ENCODE data around the gene ZNF507. TPM values are rescaled to one million over a fixed set of nuclear protein-coding genes. Genes with fewer than 3 reads are reported as not detected.
A peak's percentile ranks its signal among the peaks of the same experiment; 100 is the strongest.
"Not testable (repeated sequence)": the region's sequence is repeated elsewhere in the genome, so short reads cannot be mapped to it uniquely, and the experiment has no call there.

ZNF507 gene
- total RNA-seq, 1 donor from 2014 or later, result 17.0 TPM

- H3K4me3 Mint-ChIP-seq (ENCODE audit: unreplicated experiment); DNase-seq (ENCODE audit: low spot score); H3K27me3 Mint-ChIP-seq (ENCODE audit: low read depth); H3K36me3 Mint-ChIP-seq (ENCODE audit: low read depth); H3K9me3 Mint-ChIP-seq (ENCODE audit: low read depth); H3K27ac Mint-ChIP-seq (ENCODE audit: unreplicated experiment): not testable (repeated sequence)
- TF ChIP-seq, protein P1, sequence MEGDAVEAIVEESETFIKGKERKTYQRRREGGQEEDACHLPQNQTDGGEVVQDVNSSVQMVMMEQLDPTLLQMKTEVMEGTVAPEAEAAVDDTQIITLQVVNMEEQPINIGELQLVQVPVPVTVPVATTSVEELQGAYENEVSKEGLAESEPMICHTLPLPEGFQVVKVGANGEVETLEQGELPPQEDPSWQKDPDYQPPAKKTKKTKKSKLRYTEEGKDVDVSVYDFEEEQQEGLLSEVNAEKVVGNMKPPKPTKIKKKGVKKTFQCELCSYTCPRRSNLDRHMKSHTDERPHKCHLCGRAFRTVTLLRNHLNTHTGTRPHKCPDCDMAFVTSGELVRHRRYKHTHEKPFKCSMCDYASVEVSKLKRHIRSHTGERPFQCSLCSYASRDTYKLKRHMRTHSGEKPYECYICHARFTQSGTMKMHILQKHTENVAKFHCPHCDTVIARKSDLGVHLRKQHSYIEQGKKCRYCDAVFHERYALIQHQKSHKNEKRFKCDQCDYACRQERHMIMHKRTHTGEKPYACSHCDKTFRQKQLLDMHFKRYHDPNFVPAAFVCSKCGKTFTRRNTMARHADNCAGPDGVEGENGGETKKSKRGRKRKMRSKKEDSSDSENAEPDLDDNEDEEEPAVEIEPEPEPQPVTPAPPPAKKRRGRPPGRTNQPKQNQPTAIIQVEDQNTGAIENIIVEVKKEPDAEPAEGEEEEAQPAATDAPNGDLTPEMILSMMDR (IDR thresholded peaks at IDR 0.05), result peak; percentile 70
- H3K4me1 Mint-ChIP-seq (ENCODE audit: low read depth), result peaks cover 30% of the 10 kb centered on the region
These were observed 31.7 kb downstream of the ZNF507 start for GRCh38 chr19:32377088-32377487.

GRCh38 chr19:32380269-32380668 is 34.9 kb downstream of the ZNF507 start:
- H3K4me1 Mint-ChIP-seq (ENCODE audit: low read depth), result peaks cover 5% of the 10 kb centered on the region
- no peak overlapping the region for H3K4me3 Mint-ChIP-seq (ENCODE audit: unreplicated experiment)
- no peak for DNase-seq (ENCODE audit: low spot score)
- no peak overlapping the region for H3K27ac Mint-ChIP-seq (ENCODE audit: unreplicated experiment)
- H3K36me3 Mint-ChIP-seq (ENCODE audit: low read depth), result peaks cover 11% of the 10 kb centered on the region
- no peaks in the 10 kb centered on the region for H3K9me3 Mint-ChIP-seq (ENCODE audit: low read depth)
- TF ChIP-seq, protein P1 (IDR thresholded peaks at IDR 0.05), result no peak
- no peaks in the 10 kb centered on the region for H3K27me3 Mint-ChIP-seq (ENCODE audit: low read depth)

DNA sequence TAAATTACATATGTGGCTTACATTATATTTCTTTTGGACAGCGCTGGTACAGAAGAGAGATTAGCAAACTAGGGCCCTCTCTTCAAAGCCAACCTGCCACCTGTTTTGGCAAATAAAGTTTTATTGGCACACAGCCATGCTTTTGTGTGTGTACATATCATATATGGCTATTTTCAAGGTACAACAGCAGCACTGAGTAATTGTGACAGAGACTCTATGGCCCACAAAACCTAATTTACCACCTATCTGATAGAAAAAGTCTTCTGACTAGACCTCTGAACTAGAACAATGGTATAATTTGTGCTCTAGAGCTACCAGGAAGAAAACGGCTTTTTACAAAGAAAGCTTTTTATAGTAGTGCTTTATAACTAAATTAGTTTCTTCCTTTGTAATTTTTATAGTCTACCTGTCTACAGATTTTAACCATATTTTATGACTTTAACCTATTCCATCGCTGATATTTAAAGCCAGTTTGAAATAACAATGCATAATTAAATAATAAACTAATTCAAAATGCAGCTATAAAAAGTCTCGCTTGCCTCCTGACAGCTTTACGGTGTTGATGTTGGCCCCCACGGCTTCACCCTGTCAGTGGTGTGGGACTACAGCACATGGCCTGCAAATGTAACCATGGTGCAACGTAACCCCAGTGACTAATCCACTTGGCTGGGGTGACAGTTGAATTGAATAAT is 42.4 kb downstream of the ZNF507 start:
- Mint-ChIP-seq H3K4me3 (ENCODE audit: unreplicated experiment) (no peak overlapping the region), H3K27me3 (ENCODE audit: low read depth) (no peaks in the 10 kb centered on the region), H3K36me3 (ENCODE audit: low read depth) (peaks cover 1% of the 10 kb centered on the region), H3K9me3 (ENCODE audit: low read depth) (no peaks in the 10 kb centered on the region), H3K4me1 (ENCODE audit: low read depth) (no peaks in the 10 kb centered on the region), H3K27ac (ENCODE audit: unreplicated experiment) (no peak overlapping the region)
- TF ChIP-seq, protein P1 (IDR thresholded peaks at IDR 0.05), result no peak
- no peak for DNase-seq (ENCODE audit: low spot score)

- H3K4me3 Mint-ChIP-seq (ENCODE audit: unreplicated experiment), result no peak overlapping the region
- no peaks in the 10 kb centered on the region for H3K4me1 Mint-ChIP-seq (ENCODE audit: low read depth)
- no peak for DNase-seq (ENCODE audit: low spot score)
- H3K27me3 Mint-ChIP-seq (ENCODE audit: low read depth), result no peaks in the 10 kb centered on the region
- no peaks in the 10 kb centered on the region for H3K9me3 Mint-ChIP-seq (ENCODE audit: low read depth)
- H3K27ac Mint-ChIP-seq (ENCODE audit: unreplicated experiment), result no peak overlapping the region
- TF ChIP-seq, protein P1 (IDR thresholded peaks at IDR 0.05), result no peak
- H3K36me3 Mint-ChIP-seq (ENCODE audit: low read depth), result peaks cover 1% of the 10 kb centered on the region
These were observed 43.0 kb downstream of the ZNF507 start for GRCh38 chr19:32388393-32388855.

GRCh38 chr19:32392901-32393300 is 47.5 kb downstream of the ZNF507 start:
- H3K36me3 Mint-ChIP-seq (ENCODE audit: low read depth), result peaks cover 5% of the 10 kb centered on the region
- TF ChIP-seq, protein P1 (IDR thresholded peaks at IDR 0.05), result no peak
- H3K4me3 Mint-ChIP-seq (ENCODE audit: unreplicated experiment), result no peak overlapping the region
- peaks cover 5% of the 10 kb centered on the region for H3K4me1 Mint-ChIP-seq (ENCODE audit: low read depth)
- no peaks in the 10 kb centered on the region for H3K9me3 Mint-ChIP-seq (ENCODE audit: low read depth)
- H3K27ac Mint-ChIP-seq (ENCODE audit: unreplicated experiment), result no peak overlapping the region
- DNase-seq (ENCODE audit: low spot score), result no peak
- H3K27me3 Mint-ChIP-seq (ENCODE audit: low read depth), result no peaks in the 10 kb centered on the region

All from chondrocyte (in vitro differentiated cells).